ENCODE measurements around the gene TRAPPC6A. TPM values are rescaled to one million over a fixed set of nuclear protein-coding genes. Genes with fewer than 3 reads are reported as not detected.

Gene TRAPPC6A
- total RNA-seq, 1 experiment from 2014 or later, result 59.7 TPM

GRCh38 chr19:45113628-45114027 is 64.4 kb downstream of the TRAPPC6A start:
- no peak for TF ChIP-seq ATF2 (CRISPR knock-in tag; IDR thresholded peaks at IDR 0.05; ENCODE audit: borderline replicate concordance, low read depth)
- TF ChIP-seq ZNF532 (CRISPR knock-in tag; IDR thresholded peaks at IDR 0.05; ENCODE audit: borderline replicate concordance), result no peak
- TF ChIP-seq ZBTB21 (CRISPR knock-in tag; IDR thresholded peaks at IDR 0.05; ENCODE audit: borderline replicate concordance), result no peak
- TF ChIP-seq, protein P1, sequence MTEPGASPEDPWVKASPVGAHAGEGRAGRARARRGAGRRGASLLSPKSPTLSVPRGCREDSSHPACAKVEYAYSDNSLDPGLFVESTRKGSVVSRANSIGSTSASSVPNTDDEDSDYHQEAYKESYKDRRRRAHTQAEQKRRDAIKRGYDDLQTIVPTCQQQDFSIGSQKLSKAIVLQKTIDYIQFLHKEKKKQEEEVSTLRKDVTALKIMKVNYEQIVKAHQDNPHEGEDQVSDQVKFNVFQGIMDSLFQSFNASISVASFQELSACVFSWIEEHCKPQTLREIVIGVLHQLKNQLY (CRISPR knock-in tag; IDR thresholded peaks at IDR 0.05), result no peak
- no peak for TF ChIP-seq FOXP4 (CRISPR knock-in tag; IDR thresholded peaks at IDR 0.05)
- Mint-ChIP-seq H3K4me3 (no peak overlapping the region), H3K27me3 (ENCODE audit: low read depth) (no peaks in the 10 kb centered on the region), H3K27ac (peak overlapping the region; percentile 36; the same call in 1 of the 2 replicates), H3K36me3 (no peaks in the 10 kb centered on the region), H3K4me1 (peaks cover 10% of the 10 kb centered on the region; the same call in 1 of the 2 replicates), H3K9me3 (no peaks in the 10 kb centered on the region)
- ChIA-PET POLR2A (no interaction called here), CTCF (interaction anchor here (1.0 to 2.6 kb wide), 10 partner anchors 12 to 74 kb away, joined by 3 to 17 read pairs (median 4); no protein-coding TSS in a partner anchor)
- ATAC-seq (no peak), DNase-seq (ENCODE audit: low spot score) (no peak)

Other genes starting within 250 kb of the TRAPPC6A start
- gene APOC4, start 236.0 kb downstream of the TRAPPC6A start, total RNA-seq (2021), result not detected in 3 replicates
- 0.66 to 0.81 TPM in 2 of 3 replicates, not detected in the other for gene APOC2, start 232.2 kb downstream of the TRAPPC6A start, total RNA-seq (2021)
- gene CLPTM1, start 222.9 kb downstream of the TRAPPC6A start, total RNA-seq (2021), result 75.9 to 85.6 TPM (median 76.4 TPM) in 3 replicates
- 8.9 to 10.6 TPM (median 9.9 TPM) in 3 replicates for gene RELB, start 176.8 kb downstream of the TRAPPC6A start, total RNA-seq (2021)
- gene CLASRP, start 139.2 kb downstream of the TRAPPC6A start, total RNA-seq (2021), result 85.0 to 88.9 TPM (median 88.0 TPM) in 3 replicates
- gene ZNF296, start 101.8 kb downstream of the TRAPPC6A start, total RNA-seq (2021), result 13.4 to 14.8 TPM (median 13.8 TPM) in 3 replicates
- 55.0 to 60.3 TPM (median 55.3 TPM) in 3 replicates for gene GEMIN7, start 99.0 kb downstream of the TRAPPC6A start, total RNA-seq (2021)
- gene PPP1R37, start 85.1 kb downstream of the TRAPPC6A start, total RNA-seq (2021), result 34.5 to 35.9 TPM (median 35.4 TPM) in 3 replicates
- 0.57 to 1.1 TPM (median 0.76 TPM) in 3 replicates for gene NKPD1, start 17.3 kb downstream of the TRAPPC6A start, total RNA-seq (2021)
- gene BLOC1S3, start 547 bp upstream of the TRAPPC6A start, total RNA-seq (2021), result 9.0 to 10.8 TPM (median 10.0 TPM) in 3 replicates
- gene EXOC3L2, start 67.2 kb upstream of the TRAPPC6A start, total RNA-seq (2021), result 2.7 to 3.5 TPM (median 3.1 TPM) in 3 replicates
- gene MARK4, start 73.0 kb upstream of the TRAPPC6A start, total RNA-seq (2021), result 58.5 to 60.8 TPM (median 58.6 TPM) in 3 replicates
- gene CKM, start 144.6 kb upstream of the TRAPPC6A start, total RNA-seq (2021), result not detected in 3 replicates
- 5.2 to 6.5 TPM (median 5.3 TPM) in 3 replicates for gene KLC3, start 162.5 kb upstream of the TRAPPC6A start, total RNA-seq (2021)
- 102 to 113 TPM (median 109 TPM) in 3 replicates for gene ERCC2, start 192.3 kb upstream of the TRAPPC6A start, total RNA-seq (2021)
- gene PPP1R13L, start 226.8 kb upstream of the TRAPPC6A start, total RNA-seq (2021), result 27.5 to 38.1 TPM (median 35.2 TPM) in 3 replicates
- gene POLR1G, start 228.4 kb upstream of the TRAPPC6A start, total RNA-seq (2021), result 33.5 to 38.1 TPM (median 34.8 TPM) in 3 replicates
- gene ERCC1, start 245.7 kb upstream of the TRAPPC6A start, total RNA-seq (2021), result 43.7 to 60.6 TPM (median 60.1 TPM) in 3 replicates